A673 (cell line): ENCODE measurements around the gene DCHS1. TPM values are rescaled to one million over a fixed set of nuclear protein-coding genes. Genes with fewer than 3 reads are reported as not detected.

Experiments used
- BruUV-seq: library from RNA; stranded (reverse); fragments of 400-500 nt; replicated peaks from 2 replicates; lab custom pipeline; 2021; lab: Mats Ljungman, UMichigan
- CTCF ChIA-PET: fragments of 300-600 bp; sonication (Branson Sonifier 250); formaldehyde crosslinking; loops from one replicate; lab custom pipeline; 2022; ENCODE audit warnings: antibody characterized with exemption; lab: Charles Lee
- POLR2A ChIA-PET: fragments of 300-600 bp; sonication (Branson Sonifier 250); formaldehyde crosslinking; loops from one replicate; lab custom pipeline; 2022; ENCODE audit warnings: antibody characterized with exemption; ENCODE audit not compliant: low non-redundant PET; lab: Charles Lee
- DNase-seq: peaks from one replicate; pipeline ENCODE4 v3.0.0-alpha.2; 2015; ENCODE audit warnings: low spot score
- H3K27ac ChIP-seq: fragments of 200-600 bp; sonication (generic); 2 replicates; pipeline ENCODE4 v1.5.1; 2016; ENCODE audit warnings: mixed run types, low read depth, mild to moderate bottlenecking, mixed read lengths, antibody characterized with exemption, low read length; ENCODE audit not compliant: poor library complexity, severe bottlenecking
- H3K27me3 ChIP-seq: fragments of 200-600 bp; sonication (generic); replicated peaks from 2 replicates; pipeline ENCODE4 v1.6.1; 2017; ENCODE audit warnings: mixed run types, low read depth, mild to moderate bottlenecking, mixed read lengths, antibody characterized with exemption, low read length; ENCODE audit not compliant: insufficient read depth, poor library complexity
- H3K36me3 ChIP-seq: fragments of 200-600 bp; sonication (generic); 2 replicates; pipeline ENCODE4 v1.6.1; 2016; ENCODE audit warnings: mixed run types, mild to moderate bottlenecking, mixed read lengths, antibody characterized with exemption, low read length; ENCODE audit not compliant: insufficient read depth, poor library complexity, severe bottlenecking
- H3K4me1 ChIP-seq: fragments of 200-600 bp; sonication (generic); 2 replicates; pipeline ENCODE4 v1.6.1; 2017; ENCODE audit warnings: mixed run types, mild to moderate bottlenecking, mixed read lengths, antibody characterized with exemption, low read length; ENCODE audit not compliant: insufficient read depth, poor library complexity, severe bottlenecking
- H3K4me3 ChIP-seq: fragments of 200-600 bp; sonication (generic); 2 replicates; pipeline ENCODE4 v1.5.1; 2016; ENCODE audit warnings: low read depth, mixed run types, mild to moderate bottlenecking, mixed read lengths, low read length; ENCODE audit not compliant: poor library complexity, severe bottlenecking
- H3K9me3 ChIP-seq: fragments of 200-600 bp; sonication (generic); 2 replicates; pipeline ENCODE4 v1.6.1; 2016; ENCODE audit warnings: mixed run types, low read depth, mild to moderate bottlenecking, mixed read lengths, antibody characterized with exemption, low read length; ENCODE audit not compliant: poor library complexity, severe bottlenecking
- CTCF ChIP-seq: fragments of 300-800, 200-600 bp; sonication (generic); conservative IDR thresholded peaks from 2 replicates; pipeline ENCODE4 v1.5.1; 2017; ENCODE audit warnings: low read depth, mild to moderate bottlenecking, antibody characterized with exemption, low read length, moderate library complexity, mixed read lengths
- EZH2 ChIP-seq: fragments of 200-600 bp; sonication (generic); IDR thresholded peaks from 2 replicates; pipeline ENCODE4 v1.6.1; 2017; ENCODE audit warnings: borderline replicate concordance, low read depth, mild to moderate bottlenecking, mixed read lengths, antibody characterized with exemption, low read length; ENCODE audit not compliant: poor library complexity, severe bottlenecking
- intact Hi-C: fragments of 100-400 bp; cut with micrococcal nuclease; formaldehyde crosslinking; loops from one replicate; pipeline ENCODE4 v1.10.0; 2022; ENCODE audit not compliant: unreplicated experiment
- total RNA-seq: library from RNA; stranded (reverse); gene quantifications from 2 replicates; pipeline ENCODE4 v1.2.3, GENCODE V29; 2021

Gene DCHS1
- total RNA-seq, 1 experiment from 2014 or later, result 17.6 TPM

- BruUV-seq, result no TSS peak
- H3K36me3 ChIP-seq, result no peaks in the 10 kb centered on the region
Measured at GRCh38 chr11:6627762-6628241, 27.8 kb downstream of the DCHS1 start.

GRCh38 chr11:6626971-6627761 lies 28.4 kb downstream of the DCHS1 start:
- H3K4me3 ChIP-seq, result no peak overlapping the region
- POLR2A ChIA-PET, result no interaction called here
- no TSS peak for BruUV-seq
- no peak for TF ChIP-seq EZH2
- no peak for TF ChIP-seq CTCF
- DNase-seq, result no peak
- CTCF ChIA-PET, result no interaction called here
- no peaks in the 10 kb centered on the region for H3K9me3 ChIP-seq
- H3K4me1 ChIP-seq, result no peaks in the 10 kb centered on the region
- intact Hi-C loops, result no loop called here
- no peak overlapping the region for H3K27ac ChIP-seq
- H3K36me3 ChIP-seq, result no peaks in the 10 kb centered on the region
- no peaks in the 10 kb centered on the region for H3K27me3 ChIP-seq

More at GRCh38 chr11:6627762-6628241, 27.8 kb downstream of the DCHS1 start:
- intact Hi-C loops, result no loop called here
- Histone ChIP-seq H3K4me1 (no peaks in the 10 kb centered on the region), H3K27ac (no peak overlapping the region), H3K27me3 (no peaks in the 10 kb centered on the region), H3K9me3 (no peaks in the 10 kb centered on the region), H3K4me3 (no peak overlapping the region)
- ChIA-PET CTCF (no interaction called here), POLR2A (no interaction called here)
- no peak for TF ChIP-seq EZH2
- no peak for DNase-seq

- ChIA-PET POLR2A (no interaction called here), CTCF (no interaction called here)
- no peaks in the 10 kb centered on the region for H3K36me3 ChIP-seq
- H3K9me3 ChIP-seq, result no peaks in the 10 kb centered on the region
- no peak for DNase-seq
- BruUV-seq, result no TSS peak
- no peaks in the 10 kb centered on the region for H3K4me1 ChIP-seq
- no peak overlapping the region for H3K4me3 ChIP-seq
- TF ChIP-seq CTCF, result no peak
- no peak for TF ChIP-seq EZH2
- no peaks in the 10 kb centered on the region for H3K27me3 ChIP-seq
- H3K27ac ChIP-seq, result no peak overlapping the region
- intact Hi-C loops, result no loop called here
Measured at GRCh38 chr11:6625832-6626420, 29.7 kb downstream of the DCHS1 start.
